T-cell (primary cell): ENCODE data around the gene ANKRD62. TPM values are rescaled to one million over a fixed set of nuclear protein-coding genes. Genes with fewer than 3 reads are reported as not detected.

Source experiments
- ATAC-seq, 4 experiments: fragments of 200-7000 bp in 3 of 4; fragments of 150-1000 bp in 1 of 4; cut with Tn5 transposase; replicated peaks in 1 of 4; 1 replicate in 3 of 4; 2 replicates in 1 of 4; pipeline ENCODE4 v1.10.0; 2021; ENCODE audit warnings: moderate library complexity in 3 of 4, mild to moderate bottlenecking in 2 of 4, moderate number of reproducible peaks in 1 of 4
- CTCF ChIA-PET, 2 donors: fragments of 300-600 bp; sonication (Branson Sonifier 250); formaldehyde crosslinking; loops; one replicate each; lab custom pipeline; 2022; ENCODE audit warnings: antibody characterized with exemption in 2 of 2; lab: Charles Lee
- POLR2A ChIA-PET, 2 donors: fragments of 300-600 bp; sonication (Branson Sonifier 250); formaldehyde crosslinking; loops; one replicate each; lab custom pipeline; 2022; ENCODE audit warnings: antibody characterized with exemption in 2 of 2; lab: Charles Lee
- DNase-seq, 35 experiments: peaks; one replicate each; pipeline versions ENCODE4 v3.0.0 to v3.0.0-alpha.2; 2013 to 2023
- H3K27ac ChIP-seq: one replicate; pipeline ENCODE4 v1.5.1; 2013; ENCODE audit warnings: low read length
- H3K27me3 ChIP-seq, 2 experiments: replicated peaks in 1 of 2; 1 replicate in 1 of 2; 2 replicates in 1 of 2; pipeline versions ENCODE4 v1.6.1 to v1.7.0; 2013; ENCODE audit warnings: low read length in 1 of 2, mixed read lengths in 1 of 2; ENCODE audit not compliant: control insufficient read depth in 2 of 2, insufficient read depth in 2 of 2; ENCODE audit errors: extremely low read depth in 1 of 2
- H3K36me3 ChIP-seq, 2 donors: 1 replicate in 1 of 2; 2 replicates in 1 of 2; pipeline versions ENCODE4 v1.6.1 to v1.7.0; 2013; ENCODE audit warnings: low read length in 1 of 2; ENCODE audit not compliant: control insufficient read depth in 2 of 2, insufficient read depth in 1 of 2; ENCODE audit errors: extremely low read depth in 1 of 2
- H3K4me1 ChIP-seq, 2 experiments: 1 replicate in 1 of 2; 2 replicates in 1 of 2; pipeline versions ENCODE4 v1.6.1 to v1.7.0; 2013; ENCODE audit warnings: low read length in 2 of 2, mixed read lengths in 1 of 2; ENCODE audit not compliant: insufficient read depth in 2 of 2, control insufficient read depth in 1 of 2; ENCODE audit errors: extremely low read depth in 1 of 2
- H3K4me3 ChIP-seq, 2 donors: 1 replicate in 1 of 2; 2 replicates in 1 of 2; pipeline versions ENCODE4 v1.5.1 to v1.7.0; 2013; ENCODE audit warnings: mild to moderate bottlenecking in 2 of 2, low read length in 1 of 2, moderate library complexity in 1 of 2; ENCODE audit not compliant: control insufficient read depth in 1 of 2; ENCODE audit errors: extremely low read depth in 1 of 2
- H3K9me3 ChIP-seq: 2 replicates; pipeline ENCODE4 v1.7.0; 2013
- H3K27ac Mint-ChIP-seq, 2 donors: one replicate each; pipeline ENCODE4 v1.8.0; 2020 to 2021; ENCODE audit warnings: mild to moderate bottlenecking in 2 of 2, mixed read lengths in 2 of 2
- H3K27me3 Mint-ChIP-seq, 2 donors: one replicate each; pipeline ENCODE4 v1.8.0; 2021 to 2022; ENCODE audit warnings: mixed read lengths in 2 of 2
- H3K36me3 Mint-ChIP-seq: one replicate; pipeline ENCODE4 v1.8.0; 2021; ENCODE audit warnings: mixed read lengths
- H3K4me1 Mint-ChIP-seq, 3 donors: one replicate each; pipeline ENCODE4 v1.8.0; 2020 to 2022; ENCODE audit warnings: mixed read lengths in 3 of 3, mild to moderate bottlenecking in 1 of 3
- H3K4me3 Mint-ChIP-seq, 3 donors: one replicate each; pipeline ENCODE4 v1.8.0; 2020 to 2022; ENCODE audit warnings: mild to moderate bottlenecking in 3 of 3, mixed read lengths in 3 of 3, moderate library complexity in 3 of 3
- H3K9me3 Mint-ChIP-seq, 3 donors: one replicate each; pipeline ENCODE4 v1.8.0; 2020 to 2022; ENCODE audit warnings: mixed read lengths in 3 of 3
- WGBS: methylation state at CpG from one replicate; pipeline ENCODE4 v1.1.5; 2013; ENCODE audit warnings: missing lambda C conversion rate; ENCODE audit not compliant: insufficient coverage; 5-methylcytosine and 5-hydroxymethylcytosine counted together
- total RNA-seq, 35 experiments: library from RNA in 6 of 35; stranded (reverse) in 6 of 35; fragments of 120-200 nt in 1 of 35; gene quantifications; one replicate each; pipeline versions ENCODE4 v1.2.1 to v1.2.4 and lab custom pipeline; 2013 to 2026

Gene ANKRD62
- total RNA-seq, 5 donors from 2014 or later (not counting 1 experiment from before 2014, with no cell fraction given): not detected

- POLR2A ChIA-PET: no interaction called here
- Mint-ChIP-seq H3K4me3 (no peak overlapping the region), H3K9me3 (peaks cover 0 to 3% (median 0%) of the 10 kb centered on the region in 3 donors), H3K36me3 (no peaks in the 10 kb centered on the region), H3K4me1 (no peaks in the 10 kb centered on the region), H3K27ac (no peak overlapping the region), H3K27me3 (peaks cover 7 to 11% of the 10 kb centered on the region in 2 donors)
- DNase-seq: no peak
- WGBS: 76% methylated on average over 17 of the region's 17 CpGs
- H3K4me1 ChIP-seq: no peaks in the 10 kb centered on the region
- no peaks in the 10 kb centered on the region for H3K9me3 ChIP-seq
- H3K27ac ChIP-seq: no peak overlapping the region
- no peaks in the 10 kb centered on the region for H3K36me3 ChIP-seq
- H3K4me3 ChIP-seq: no peak overlapping the region
- CTCF ChIA-PET: no interaction called here
- ATAC-seq: no peak
- peaks cover 0 to 7% of the 10 kb centered on the region in 2 experiments for H3K27me3 ChIP-seq
Measured at GRCh38 chr18:12092398-12093229, 1.0 kb upstream of the ANKRD62 start.

GRCh38 chr18:12098374-12098773 is 4.7 kb downstream of the ANKRD62 start:
- WGBS: 79% methylated on average over 2 of the region's 5 CpGs
- no peaks in the 10 kb centered on the region for H3K36me3 Mint-ChIP-seq
- Histone ChIP-seq H3K4me3 (no peak overlapping the region), H3K36me3 (no peaks in the 10 kb centered on the region), H3K4me1 (no peaks in the 10 kb centered on the region), H3K27ac (no peak overlapping the region), H3K27me3 (peaks cover 0 to 3% of the 10 kb centered on the region in 2 experiments), H3K9me3 (no peaks in the 10 kb centered on the region)
- peaks cover 7 to 28% of the 10 kb centered on the region in 2 donors for H3K27me3 Mint-ChIP-seq
- no peaks in the 10 kb centered on the region for H3K4me1 Mint-ChIP-seq
- ATAC-seq (no peak), DNase-seq (no peak)
- POLR2A ChIA-PET: no interaction called here
- no peak overlapping the region for H3K4me3 Mint-ChIP-seq
- no peak overlapping the region for H3K27ac Mint-ChIP-seq
- peaks cover 0 to 3% (median 0%) of the 10 kb centered on the region in 3 donors for H3K9me3 Mint-ChIP-seq
- CTCF ChIA-PET: interaction anchor here in 1 of 2 donors (0.6 kb wide), 2 partner anchors 161 to 1099 kb away, joined by 3 to 5 read pairs; no protein-coding TSS in a partner anchor

GRCh38 chr18:12099160-12099559 is 5.5 kb downstream of the ANKRD62 start:
- Histone ChIP-seq H3K4me3 (no peak overlapping the region), H3K36me3 (no peaks in the 10 kb centered on the region), H3K9me3 (no peaks in the 10 kb centered on the region), H3K27ac (no peak overlapping the region), H3K27me3 (peaks cover 0 to 3% of the 10 kb centered on the region in 2 experiments), H3K4me1 (no peaks in the 10 kb centered on the region)
- ChIA-PET CTCF (no interaction called here), POLR2A (no interaction called here)
- Mint-ChIP-seq H3K36me3 (no peaks in the 10 kb centered on the region), H3K27ac (no peak overlapping the region), H3K4me3 (no peak overlapping the region), H3K4me1 (no peaks in the 10 kb centered on the region), H3K9me3 (no peaks in the 10 kb centered on the region), H3K27me3 (peaks cover 7 to 25% of the 10 kb centered on the region in 2 donors)
- ATAC-seq (no peak), DNase-seq (no peak)

GRCh38 chr18:12101266-12101665 is 7.6 kb downstream of the ANKRD62 start:
- Histone ChIP-seq H3K36me3 (no peaks in the 10 kb centered on the region), H3K4me3 (no peak overlapping the region), H3K27me3 (peaks cover 0 to 3% of the 10 kb centered on the region in 2 experiments), H3K9me3 (no peaks in the 10 kb centered on the region), H3K27ac (no peak overlapping the region), H3K4me1 (no peaks in the 10 kb centered on the region)
- ATAC-seq (no peak), DNase-seq (no peak)
- H3K4me1 Mint-ChIP-seq: no peaks in the 10 kb centered on the region
- no peak overlapping the region for H3K4me3 Mint-ChIP-seq
- H3K27ac Mint-ChIP-seq: no peak overlapping the region
- peaks cover 18 to 36% of the 10 kb centered on the region in 2 donors for H3K27me3 Mint-ChIP-seq
- WGBS: no CpG with 5 or more reads among the region's 1 CpG
- H3K9me3 Mint-ChIP-seq: no peaks in the 10 kb centered on the region
- no peaks in the 10 kb centered on the region for H3K36me3 Mint-ChIP-seq
- ChIA-PET POLR2A (no interaction called here), CTCF (no interaction called here)

- no peaks in the 10 kb centered on the region for H3K4me1 Mint-ChIP-seq
- H3K9me3 Mint-ChIP-seq: no peaks in the 10 kb centered on the region
- H3K27me3 Mint-ChIP-seq: peaks cover 21 to 35% of the 10 kb centered on the region in 2 donors
- Histone ChIP-seq H3K27me3 (peaks cover 0 to 3% of the 10 kb centered on the region in 2 experiments), H3K27ac (no peak overlapping the region), H3K36me3 (no peaks in the 10 kb centered on the region), H3K4me3 (no peak overlapping the region), H3K9me3 (no peaks in the 10 kb centered on the region), H3K4me1 (no peaks in the 10 kb centered on the region)
- 52% methylated on average over 2 of the region's 13 CpGs for WGBS
- POLR2A ChIA-PET: no interaction called here
- DNase-seq (no peak), ATAC-seq (no peak)
- no peak overlapping the region for H3K4me3 Mint-ChIP-seq
- CTCF ChIA-PET: no interaction called here
- H3K27ac Mint-ChIP-seq: no peak overlapping the region
- H3K36me3 Mint-ChIP-seq: no peaks in the 10 kb centered on the region
Measured at GRCh38 chr18:12102136-12102842, 8.6 kb downstream of the ANKRD62 start.

- no peaks in the 10 kb centered on the region for H3K36me3 ChIP-seq
- no peak for DNase-seq
- H3K4me3 ChIP-seq: no peak overlapping the region
- no peaks in the 10 kb centered on the region for H3K9me3 ChIP-seq
- no peak for ATAC-seq
- H3K4me1 ChIP-seq: no peaks in the 10 kb centered on the region
- H3K27me3 ChIP-seq: peaks cover 0 to 3% of the 10 kb centered on the region in 2 experiments
- H3K4me3 Mint-ChIP-seq: no peak overlapping the region
- no CpG with 5 or more reads among the region's 2 CpGs for WGBS
- H3K4me1 Mint-ChIP-seq: no peaks in the 10 kb centered on the region
- peaks cover 0 to 1% (median 1%) of the 10 kb centered on the region in 3 donors for H3K9me3 Mint-ChIP-seq
- no peaks in the 10 kb centered on the region for H3K36me3 Mint-ChIP-seq
- H3K27ac Mint-ChIP-seq: no peak overlapping the region
- POLR2A ChIA-PET: no interaction called here
- peaks cover 21 to 28% of the 10 kb centered on the region in 2 donors for H3K27me3 Mint-ChIP-seq
- no peak overlapping the region for H3K27ac ChIP-seq
- CTCF ChIA-PET: no interaction called here
Measured at GRCh38 chr18:12106471-12106870, 12.8 kb downstream of the ANKRD62 start.
